Ascending aorta (tissue), 2 donors: ENCODE data around the gene TWIST2. TPM values are rescaled to one million over a fixed set of nuclear protein-coding genes. Genes with fewer than 3 reads are reported as not detected.

Experiments used
- DNase-seq, 2 donors: peaks; one replicate each; pipeline ENCODE4 v3.0.0-alpha.2; 2019; ENCODE audit warnings: low spot score in 2 of 2
- H3K27ac ChIP-seq, 2 donors: fragments of 200-600 bp; sonication (generic); one replicate each; pipeline ENCODE4 v1.5.1; 2016 to 2017; ENCODE audit warnings: mild to moderate bottlenecking in 1 of 2
- H3K27me3 ChIP-seq: fragments of 200-600 bp; sonication (generic); one replicate; pipeline ENCODE4 v1.5.1; 2017
- H3K36me3 ChIP-seq, 2 donors: fragments of 200-600 bp; sonication (generic); one replicate each; pipeline ENCODE4 v1.5.1; 2016
- H3K4me1 ChIP-seq, 2 donors: fragments of 200-600 bp; sonication (generic); one replicate each; pipeline ENCODE4 v1.5.1; 2016 to 2017; ENCODE audit warnings: mild to moderate bottlenecking in 1 of 2
- H3K4me3 ChIP-seq, 2 donors: fragments of 200-600 bp; sonication (generic); one replicate each; pipeline ENCODE4 v1.5.1; 2016 to 2017; ENCODE audit warnings: mild to moderate bottlenecking in 1 of 2
- H3K9me3 ChIP-seq, 2 donors: fragments of 200-600 bp; sonication (generic); one replicate each; pipeline ENCODE4 v1.5.1; 2016
- intact Hi-C: fragments of 100-400 bp; cut with DNase I; formaldehyde crosslinking; loops from one replicate; pipeline ENCODE4 v1.15.1; 2023
- total RNA-seq: library from RNA; depleted of rRNA; stranded (reverse); fragments of >200 nt; gene quantifications from one replicate; pipeline ENCODE4 v1.1.0, GENCODE V29; 2016
- TF ChIP-seq, protein P1 (sequence below), 3 experiments: fragments of 200-600 bp in 2 of 3; fragments of 450-650 bp in 1 of 3; sonication (generic) in 2 of 3; IDR thresholded peaks; one replicate each; pipeline ENCODE4 v1.5.1; 2016 to 2019; ENCODE audit warnings: antibody characterized with exemption in 3 of 3, mild to moderate bottlenecking in 1 of 3, moderate library complexity in 1 of 3

The TWIST2 gene
- total RNA-seq, 1 donor from 2014 or later, result 108 TPM

- H3K36me3 ChIP-seq, result no peaks in the 10 kb centered on the region
- TF ChIP-seq, protein P1, sequence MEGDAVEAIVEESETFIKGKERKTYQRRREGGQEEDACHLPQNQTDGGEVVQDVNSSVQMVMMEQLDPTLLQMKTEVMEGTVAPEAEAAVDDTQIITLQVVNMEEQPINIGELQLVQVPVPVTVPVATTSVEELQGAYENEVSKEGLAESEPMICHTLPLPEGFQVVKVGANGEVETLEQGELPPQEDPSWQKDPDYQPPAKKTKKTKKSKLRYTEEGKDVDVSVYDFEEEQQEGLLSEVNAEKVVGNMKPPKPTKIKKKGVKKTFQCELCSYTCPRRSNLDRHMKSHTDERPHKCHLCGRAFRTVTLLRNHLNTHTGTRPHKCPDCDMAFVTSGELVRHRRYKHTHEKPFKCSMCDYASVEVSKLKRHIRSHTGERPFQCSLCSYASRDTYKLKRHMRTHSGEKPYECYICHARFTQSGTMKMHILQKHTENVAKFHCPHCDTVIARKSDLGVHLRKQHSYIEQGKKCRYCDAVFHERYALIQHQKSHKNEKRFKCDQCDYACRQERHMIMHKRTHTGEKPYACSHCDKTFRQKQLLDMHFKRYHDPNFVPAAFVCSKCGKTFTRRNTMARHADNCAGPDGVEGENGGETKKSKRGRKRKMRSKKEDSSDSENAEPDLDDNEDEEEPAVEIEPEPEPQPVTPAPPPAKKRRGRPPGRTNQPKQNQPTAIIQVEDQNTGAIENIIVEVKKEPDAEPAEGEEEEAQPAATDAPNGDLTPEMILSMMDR (IDR thresholded peaks at IDR 0.05), result no peak
- H3K27ac ChIP-seq, result peak overlapping the region; percentile 86 to 92
- intact Hi-C loops, result loop anchor here (10.0 kb wide), 2 partner anchors 268 to 428 kb away; no protein-coding TSS in a partner anchor
- DNase-seq, result no peak
- no peaks in the 10 kb centered on the region for H3K27me3 ChIP-seq
- peaks cover 14 to 38% of the 10 kb centered on the region in 2 donors for H3K4me1 ChIP-seq
- no peak overlapping the region for H3K4me3 ChIP-seq
- H3K9me3 ChIP-seq, result no peaks in the 10 kb centered on the region
Measured at GRCh38 chr2:238862701-238863100, 14.8 kb downstream of the TWIST2 start.

DNA sequence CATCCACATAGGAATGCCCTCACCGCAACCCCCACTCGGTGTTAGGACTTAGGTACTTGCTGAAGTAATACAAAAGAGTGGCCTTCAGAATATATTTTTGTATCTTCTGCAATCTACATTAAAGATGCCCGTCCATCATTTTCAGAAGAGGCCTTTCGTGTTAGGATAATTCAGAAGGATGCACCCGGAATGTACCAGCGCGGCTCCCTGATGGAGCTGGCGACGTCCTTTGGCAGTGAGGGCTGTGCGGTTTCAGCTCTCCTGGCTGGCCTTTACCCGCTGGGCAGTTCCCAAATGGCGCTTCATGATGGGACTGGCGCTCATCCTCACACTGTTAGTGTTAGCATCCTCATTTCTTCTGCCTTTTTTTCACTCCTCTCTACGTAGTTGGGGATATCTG is 15.3 kb downstream of the TWIST2 start:
- peaks cover 19 to 43% of the 10 kb centered on the region in 2 donors for H3K4me1 ChIP-seq
- DNase-seq, result no peak
- intact Hi-C loops, result loop anchor here (10.0 kb wide), 2 partner anchors 268 to 428 kb away; no protein-coding TSS in a partner anchor

GRCh38 chr2:238863749-238864206 is 15.9 kb downstream of the TWIST2 start:
- peak overlapping the region; percentile 86 to 92 for H3K27ac ChIP-seq
- no peak for DNase-seq
- H3K27me3 ChIP-seq, result no peaks in the 10 kb centered on the region
- H3K36me3 ChIP-seq, result no peaks in the 10 kb centered on the region
- peaks cover 25 to 49% of the 10 kb centered on the region in 2 donors for H3K4me1 ChIP-seq
- intact Hi-C loops, result loop anchor here (1.0 to 10.0 kb wide), 3 partner anchors 16 to 429 kb away; no protein-coding TSS in a partner anchor
- TF ChIP-seq, protein P1 (IDR thresholded peaks at IDR 0.05), result no peak
- no peaks in the 10 kb centered on the region for H3K9me3 ChIP-seq
- peak overlapping the region in 1 of 2 donors; percentile 48 for H3K4me3 ChIP-seq

More for the DNA sequence above, 15.3 kb downstream of the TWIST2 start:
- Histone ChIP-seq H3K36me3 (no peaks in the 10 kb centered on the region), H3K4me3 (no peak overlapping the region), H3K27ac (peak overlapping the region; percentile 86 to 92), H3K27me3 (no peaks in the 10 kb centered on the region), H3K9me3 (no peaks in the 10 kb centered on the region)
- TF ChIP-seq, protein P1 (IDR thresholded peaks at IDR 0.05), result no peak

- peaks cover 26 to 53% of the 10 kb centered on the region in 2 donors for H3K4me1 ChIP-seq
- intact Hi-C loops, result loop anchor here (1.0 to 10.0 kb wide), 3 partner anchors 17 to 430 kb away; no protein-coding TSS in a partner anchor
- TF ChIP-seq, protein P1 (IDR thresholded peaks at IDR 0.05), result no peak
- peak overlapping the region; percentile 15 to 48 for H3K4me3 ChIP-seq
- DNase-seq, result peak; percentile 79 to 96
- peak overlapping the region; percentile 86 to 92 for H3K27ac ChIP-seq
- H3K27me3 ChIP-seq, result no peaks in the 10 kb centered on the region
- no peaks in the 10 kb centered on the region for H3K36me3 ChIP-seq
- no peaks in the 10 kb centered on the region for H3K9me3 ChIP-seq
Measured at GRCh38 chr2:238864207-238865014, 16.5 kb downstream of the TWIST2 start.

GRCh38 chr2:238865015-238865719 is 17.3 kb downstream of the TWIST2 start:
- Histone ChIP-seq H3K27me3 (no peaks in the 10 kb centered on the region), H3K4me3 (peak overlapping the region in 1 of 2 donors; percentile 43), H3K4me1 (peaks cover 26 to 53% of the 10 kb centered on the region in 2 donors), H3K36me3 (no peaks in the 10 kb centered on the region), H3K9me3 (no peaks in the 10 kb centered on the region), H3K27ac (peak overlapping the region; percentile 86 to 92)
- intact Hi-C loops, result loop anchor here (10.0 kb wide), 2 partner anchors 270 to 430 kb away; no protein-coding TSS in a partner anchor
- DNase-seq, result peak in 1 of 2 donors; percentile 59
- TF ChIP-seq, protein P1 (IDR thresholded peaks at IDR 0.05), result no peak
